ENCODE results near the gene ARHGEF17. TPM values are rescaled to one million over a fixed set of nuclear protein-coding genes. Genes with fewer than 3 reads are reported as not detected.

ARHGEF17 gene
- total and polyA plus RNA-seq, 8 donors = 5.0 to 66.5 (median 33.6) TPM

DNA sequence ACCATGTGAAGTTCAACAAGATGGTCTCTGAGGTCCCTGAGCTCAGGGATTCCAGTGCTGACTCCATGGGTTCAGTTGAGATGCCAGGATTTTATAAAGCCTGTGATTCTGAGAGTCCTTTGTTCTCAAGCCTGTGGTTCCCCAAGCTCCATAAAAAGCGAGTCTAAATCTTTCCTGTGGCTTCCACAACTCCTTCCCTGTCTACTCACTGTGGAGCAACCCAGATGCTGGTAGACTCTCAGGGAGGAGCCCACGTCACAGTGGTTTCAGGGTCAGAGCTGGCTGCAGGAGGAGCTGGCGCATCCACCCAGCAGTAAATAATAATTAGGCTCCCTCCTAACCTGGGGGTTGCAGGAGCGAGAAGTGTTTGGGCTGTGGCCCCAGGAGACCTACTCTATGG is 66.1 kb downstream of the ARHGEF17 start:
- intact Hi-C loops (cut with DNase I; ENCODE audit: low total_unique reads) = no loop called here
- no peak for TF ChIP-seq POLR2A (IDR thresholded peaks at IDR 0.05)
- TF ChIP-seq, protein P1, sequence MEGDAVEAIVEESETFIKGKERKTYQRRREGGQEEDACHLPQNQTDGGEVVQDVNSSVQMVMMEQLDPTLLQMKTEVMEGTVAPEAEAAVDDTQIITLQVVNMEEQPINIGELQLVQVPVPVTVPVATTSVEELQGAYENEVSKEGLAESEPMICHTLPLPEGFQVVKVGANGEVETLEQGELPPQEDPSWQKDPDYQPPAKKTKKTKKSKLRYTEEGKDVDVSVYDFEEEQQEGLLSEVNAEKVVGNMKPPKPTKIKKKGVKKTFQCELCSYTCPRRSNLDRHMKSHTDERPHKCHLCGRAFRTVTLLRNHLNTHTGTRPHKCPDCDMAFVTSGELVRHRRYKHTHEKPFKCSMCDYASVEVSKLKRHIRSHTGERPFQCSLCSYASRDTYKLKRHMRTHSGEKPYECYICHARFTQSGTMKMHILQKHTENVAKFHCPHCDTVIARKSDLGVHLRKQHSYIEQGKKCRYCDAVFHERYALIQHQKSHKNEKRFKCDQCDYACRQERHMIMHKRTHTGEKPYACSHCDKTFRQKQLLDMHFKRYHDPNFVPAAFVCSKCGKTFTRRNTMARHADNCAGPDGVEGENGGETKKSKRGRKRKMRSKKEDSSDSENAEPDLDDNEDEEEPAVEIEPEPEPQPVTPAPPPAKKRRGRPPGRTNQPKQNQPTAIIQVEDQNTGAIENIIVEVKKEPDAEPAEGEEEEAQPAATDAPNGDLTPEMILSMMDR (IDR thresholded peaks at IDR 0.05) = no peak
- no peak for TF ChIP-seq EP300 (IDR thresholded peaks at IDR 0.05)
- no peak for TF ChIP-seq POLR2AphosphoS5 (IDR thresholded peaks at IDR 0.05)
- Histone ChIP-seq H3K9me3 (no peaks in the 10 kb centered on the region), H3K27me3 (no peaks in the 10 kb centered on the region), H3K4me1 (peaks cover 6 to 41% (median 19%) of the 10 kb centered on the region in 4 donors), H3K4me3 (no peak overlapping the region), H3K36me3 (peaks cover 0 to 6% (median 0%) of the 10 kb centered on the region in 4 donors), H3K27ac (no peak overlapping the region)
- WGBS, 5 donors = 78 to 87% (median 82%) methylated on average over 4 of the region's 4 CpGs
- no peak for DNase-seq

DNA sequence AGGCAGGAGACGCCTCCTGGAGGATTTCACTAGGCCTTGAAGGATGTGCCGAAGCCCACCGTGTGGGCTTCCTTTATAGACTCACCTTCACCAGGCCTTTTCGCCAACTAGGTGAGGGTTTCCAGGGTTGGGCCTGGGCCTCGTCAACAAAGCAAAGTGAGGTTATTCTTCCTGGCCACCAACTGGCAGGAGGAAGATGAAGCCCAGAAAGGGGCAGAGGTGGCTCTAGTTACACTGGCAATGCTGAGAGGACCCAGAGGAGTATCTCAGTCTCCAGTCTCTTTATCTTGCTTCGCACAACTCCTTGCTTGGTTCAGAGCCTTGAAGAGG is 67.7 kb downstream of the ARHGEF17 start:
- H3K27me3 ChIP-seq = no peaks in the 10 kb centered on the region
- peaks cover 6 to 58% (median 28%) of the 10 kb centered on the region in 4 donors for H3K4me1 ChIP-seq
- no peaks in the 10 kb centered on the region for H3K36me3 ChIP-seq
- 49 to 58% (median 52%) methylated on average over 5 to 6 of the region's 6 CpGs for WGBS, 5 donors
- peak overlapping the region; percentile 69 to 91 (median 87) for H3K27ac ChIP-seq
- no peak for DNase-seq
- intact Hi-C loops (cut with DNase I; ENCODE audit: low total_unique reads) = no loop called here
- H3K9me3 ChIP-seq = no peaks in the 10 kb centered on the region
- peak overlapping the region; percentile 59 to 72 (median 64) for H3K4me3 ChIP-seq
- no peak for TF ChIP-seq POLR2A (IDR thresholded peaks at IDR 0.05)
- no peak for TF ChIP-seq EP300 (IDR thresholded peaks at IDR 0.05)
- TF ChIP-seq, protein P1 (IDR thresholded peaks at IDR 0.05) = no peak
- no peak for TF ChIP-seq POLR2AphosphoS5 (IDR thresholded peaks at IDR 0.05)

DNA sequence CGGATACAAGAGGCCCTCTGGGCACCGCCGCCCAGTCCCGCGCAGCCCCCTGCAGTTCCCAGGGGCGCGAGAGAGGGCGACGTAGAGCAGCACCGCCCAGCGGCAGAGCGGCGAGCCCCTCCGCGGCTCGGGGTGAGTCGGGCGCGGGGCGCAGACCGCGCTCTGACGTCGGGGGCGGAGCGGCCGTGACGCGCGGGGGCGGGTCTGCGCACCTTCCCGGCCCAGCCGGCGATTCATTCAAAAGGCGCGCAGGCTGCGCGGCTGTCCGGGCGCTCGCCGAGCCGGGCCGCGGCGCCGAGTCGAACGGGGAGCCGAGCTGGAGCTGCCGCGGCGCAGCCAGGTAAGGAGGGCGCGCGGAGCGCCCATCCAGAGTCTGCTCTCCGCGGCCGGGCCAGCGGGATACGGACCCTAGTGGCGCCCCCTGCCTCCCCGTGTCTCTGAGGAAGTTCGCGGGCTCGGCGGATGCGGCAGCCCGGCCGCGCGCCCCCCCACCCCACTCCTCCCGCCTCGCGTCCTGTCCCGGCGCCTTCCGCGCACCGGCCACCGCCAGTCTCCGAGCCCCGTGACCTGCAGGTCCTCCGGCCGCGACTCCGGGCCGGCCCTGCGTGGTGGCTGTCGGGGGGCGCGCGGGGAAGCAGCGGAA is 68.2 kb downstream of the ARHGEF17 start, which contains the start of gene RELT:
Gene RELT (plus strand): TSS at position 240 of the 643 bp plus-strand sequence. CDS start 12,738 bp downstream, outside the sequence.
- no peaks in the 10 kb centered on the region for H3K9me3 ChIP-seq
- TF ChIP-seq, protein P1 (IDR thresholded peaks at IDR 0.05) = peak in 5 of 7 experiments; percentile 73 to 99 (median 96)
- TF ChIP-seq EP300 (IDR thresholded peaks at IDR 0.05) (no peak), POLR2AphosphoS5 (IDR thresholded peaks at IDR 0.05) (peak; percentile 44 to 93 (median 86))
- peak within 1 kb of the TSS; percentile 59 to 72 (median 64) for H3K4me3 ChIP-seq
- intact Hi-C loops (cut with DNase I; ENCODE audit: low total_unique reads) = no loop called here
- H3K27ac ChIP-seq = peak within 1 kb of the TSS; percentile 69 to 91 (median 87)
- no peaks in the 10 kb centered on the region for H3K27me3 ChIP-seq
- no peaks in the 10 kb centered on the region for H3K36me3 ChIP-seq
- peaks cover 6 to 63% (median 28%) of the 10 kb centered on the region in 4 donors for H3K4me1 ChIP-seq
- WGBS, 5 donors = 0 to 1% (median 0%) methylated on average over 30 to 96 of the region's 96 CpGs
- DNase-seq = peak; percentile 92 to 98

DNA sequence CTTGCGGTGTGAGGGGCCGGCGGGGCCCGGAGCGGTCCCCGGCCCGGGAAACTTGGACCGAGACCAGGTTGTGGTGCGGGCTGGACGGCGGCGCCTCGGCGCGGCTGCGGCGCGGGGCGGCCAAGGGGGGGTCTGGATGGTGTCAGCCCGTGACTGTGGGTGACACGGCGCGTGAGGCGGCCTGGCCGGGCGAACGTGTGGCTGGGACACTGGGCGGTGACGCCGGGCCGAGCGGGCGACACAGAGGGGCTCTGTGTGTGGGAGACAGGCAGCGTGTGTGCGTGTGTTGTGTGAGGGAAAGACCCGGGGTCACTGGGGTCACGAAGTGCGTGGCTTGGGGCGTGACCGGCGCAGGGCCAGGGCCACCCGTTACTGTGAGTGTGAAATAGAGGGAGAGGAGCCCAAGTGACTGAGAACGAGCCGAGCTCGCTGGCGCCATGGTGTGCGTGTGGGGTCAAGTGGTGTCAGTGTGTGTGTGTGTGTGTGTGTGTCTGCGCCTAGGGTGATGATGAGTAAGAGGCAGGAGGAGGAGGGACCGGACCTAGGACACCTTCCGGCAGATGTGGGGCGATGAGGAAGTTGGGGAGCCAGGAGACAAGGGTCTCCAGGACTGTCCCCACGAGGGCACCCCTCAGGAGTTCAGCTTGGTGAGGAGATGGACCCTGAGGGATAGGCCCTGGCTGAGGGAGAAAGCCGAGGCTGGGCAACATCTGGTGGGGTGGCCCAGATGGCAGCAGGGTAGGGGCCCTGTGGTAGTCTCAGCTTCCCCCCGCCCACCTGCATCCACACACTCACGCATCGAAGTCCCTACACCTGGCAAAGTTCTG is 68.9 kb downstream of the ARHGEF17 start:
- H3K9me3 ChIP-seq = no peaks in the 10 kb centered on the region
- H3K27me3 ChIP-seq = no peaks in the 10 kb centered on the region
- 9 to 13% (median 10%) methylated on average over 32 to 56 of the region's 56 CpGs for WGBS, 5 donors
- H3K36me3 ChIP-seq = no peaks in the 10 kb centered on the region
- peak overlapping the region; percentile 69 to 91 (median 87) for H3K27ac ChIP-seq
- H3K4me1 ChIP-seq = peaks cover 6 to 69% (median 28%) of the 10 kb centered on the region in 4 donors
- TF ChIP-seq, protein P1 (IDR thresholded peaks at IDR 0.05) = no peak
- TF ChIP-seq POLR2A (IDR thresholded peaks at IDR 0.05) (no peak), POLR2AphosphoS5 (IDR thresholded peaks at IDR 0.05) (peak in 2 of 3 donors; percentile 17 to 39)
- peak overlapping the region; percentile 59 to 72 (median 64) for H3K4me3 ChIP-seq
- intact Hi-C loops (cut with DNase I; ENCODE audit: low total_unique reads) = no loop called here
- DNase-seq = peak; percentile 41 to 82

All from stomach (tissue), 9 donors.